Umbilical cord (tissue), 2 donors: ENCODE data around the gene PAK3. TPM values are rescaled to one million over a fixed set of nuclear protein-coding genes. Genes with fewer than 3 reads are reported as not detected.

ENCODE experiments used
- DNase-seq: peaks from one replicate; pipeline ENCODE4 v3.0.0-alpha.2; 2015; ENCODE audit warnings: low spot score
- total RNA-seq: library from RNA; depleted of rRNA; stranded (reverse); fragments of >200 nt; gene quantifications from one replicate; pipeline ENCODE4 v1.2.3, GENCODE V29; 2014; ENCODE audit warnings: low replicate concordance; ENCODE audit not compliant: insufficient read depth

PAK3 gene
- total RNA-seq = 7.7 TPM

DNA sequence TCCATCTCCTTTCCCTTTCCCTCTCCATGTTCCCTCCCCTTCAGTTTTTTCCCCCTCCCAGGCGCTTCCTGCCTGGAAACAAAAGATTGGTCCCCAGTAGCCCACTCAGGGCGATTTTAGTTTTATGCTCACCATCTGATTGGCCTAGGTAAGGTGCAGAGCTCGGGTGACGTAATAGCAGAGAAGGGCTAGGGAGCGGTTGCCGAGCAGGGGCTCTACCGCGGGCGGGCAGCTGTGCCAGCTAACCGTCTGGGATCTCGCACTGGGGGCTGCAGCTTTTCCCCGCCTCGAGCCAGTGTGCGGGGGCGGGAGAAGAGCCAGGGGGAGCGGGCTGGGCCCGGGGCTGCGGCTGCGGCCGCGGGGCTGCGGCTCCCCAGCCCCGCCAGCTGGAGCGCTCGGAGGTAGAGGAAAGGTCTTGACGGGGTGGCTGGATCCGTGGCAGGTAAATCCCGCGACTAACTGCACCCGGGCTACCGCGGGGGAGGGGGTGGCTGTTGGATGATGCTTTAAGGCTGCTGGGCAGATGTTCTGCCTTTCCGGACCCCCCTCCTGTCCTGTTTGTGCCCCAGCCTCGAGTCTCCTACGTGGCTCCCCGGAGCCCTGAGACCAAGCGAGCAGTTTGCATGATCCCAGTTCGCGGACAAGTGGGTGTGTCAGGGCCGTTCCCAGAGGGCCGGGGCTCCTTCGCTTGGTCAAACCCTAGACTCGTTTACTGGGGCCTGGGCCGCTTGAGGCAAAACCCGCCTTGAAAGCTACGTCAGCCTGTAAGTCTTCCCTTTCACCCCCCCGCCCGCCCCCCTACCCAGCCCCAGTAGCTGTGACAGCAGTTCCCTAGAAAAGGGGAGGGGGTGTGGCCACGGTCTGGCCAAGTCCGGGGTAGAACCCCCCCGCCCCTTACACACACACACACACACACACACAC, at the start of gene PAK3:
TSS of gene PAK3 (plus strand) at position 218 of the 922 bp plus-strand sequence. CDS start 26,913 bp downstream, outside the sequence.
- DNase-seq = peak; percentile 28

DNA sequence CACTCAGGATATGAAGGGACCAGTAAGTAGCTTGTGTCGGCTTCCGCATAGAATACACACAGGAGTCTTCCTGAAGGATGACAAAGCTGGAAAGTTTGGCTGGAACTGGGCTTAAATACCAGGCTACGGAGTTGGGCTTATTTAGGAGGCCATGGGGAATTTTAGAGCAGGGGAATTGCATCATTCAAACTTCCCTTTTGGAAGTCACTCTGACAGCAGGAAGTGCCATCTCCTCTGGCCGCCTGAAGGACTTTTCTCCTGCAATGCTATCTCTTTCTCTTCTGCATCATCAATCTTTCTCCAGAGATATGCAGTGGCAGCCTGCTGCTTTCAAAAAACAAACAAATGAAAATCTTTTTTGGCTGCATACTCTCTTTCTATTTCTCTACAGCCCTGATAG, 48.4 kb upstream of the PAK3 start:
- no peak for DNase-seq

DNA sequence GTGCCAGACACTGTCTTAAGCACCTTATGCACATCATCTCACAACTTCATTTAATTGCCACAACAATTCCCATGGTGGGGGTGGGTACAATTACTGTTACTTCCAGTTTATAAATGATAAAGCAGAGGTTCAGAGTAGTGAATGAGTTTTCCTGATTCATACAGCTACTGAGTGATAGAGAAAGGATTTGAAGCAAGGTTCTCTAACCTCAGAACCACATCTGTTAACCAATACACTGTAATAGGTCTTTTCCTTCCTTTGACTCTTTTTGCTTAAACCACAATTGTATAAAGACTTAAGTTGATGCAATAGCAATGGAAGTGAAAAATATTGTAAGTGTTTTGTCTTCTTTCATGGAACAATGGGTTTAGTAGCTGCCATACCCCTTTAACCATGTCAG, 43.5 kb upstream of the PAK3 start:
- DNase-seq = no peak

DNA sequence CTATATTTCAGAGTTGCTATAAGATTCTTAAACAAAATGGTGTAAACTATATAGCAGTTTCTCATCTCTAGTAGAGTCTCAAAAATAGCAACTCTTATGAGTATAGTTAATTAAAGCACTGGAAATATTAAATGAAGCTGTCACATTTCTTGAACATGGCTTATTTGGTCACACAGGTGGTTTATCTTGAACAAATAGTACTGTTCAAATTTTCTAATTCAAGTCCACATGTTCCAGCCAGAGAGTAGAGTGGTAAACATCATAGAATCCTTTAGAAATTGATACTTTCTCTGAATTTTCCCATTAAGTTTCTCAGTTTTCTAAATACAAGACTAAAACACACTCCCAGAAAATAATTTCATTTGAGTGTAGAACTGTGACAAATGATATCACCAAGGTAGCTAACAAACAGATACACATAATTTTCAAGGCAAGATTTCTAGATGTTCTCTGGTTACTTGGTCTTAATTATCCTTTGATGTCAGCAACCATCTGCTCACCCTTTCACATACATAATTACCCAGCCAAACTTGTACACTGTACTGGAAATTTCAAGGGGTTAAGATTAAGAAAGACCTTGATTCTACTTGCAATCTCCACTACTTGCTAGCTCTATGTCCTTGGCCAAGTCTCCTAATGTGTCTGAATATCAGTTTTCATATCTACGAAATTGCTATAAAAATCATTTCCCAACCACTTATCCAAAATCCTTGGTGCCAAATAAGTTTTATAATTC, 24.3 kb upstream of the PAK3 start:
- DNase-seq = no peak

DNA sequence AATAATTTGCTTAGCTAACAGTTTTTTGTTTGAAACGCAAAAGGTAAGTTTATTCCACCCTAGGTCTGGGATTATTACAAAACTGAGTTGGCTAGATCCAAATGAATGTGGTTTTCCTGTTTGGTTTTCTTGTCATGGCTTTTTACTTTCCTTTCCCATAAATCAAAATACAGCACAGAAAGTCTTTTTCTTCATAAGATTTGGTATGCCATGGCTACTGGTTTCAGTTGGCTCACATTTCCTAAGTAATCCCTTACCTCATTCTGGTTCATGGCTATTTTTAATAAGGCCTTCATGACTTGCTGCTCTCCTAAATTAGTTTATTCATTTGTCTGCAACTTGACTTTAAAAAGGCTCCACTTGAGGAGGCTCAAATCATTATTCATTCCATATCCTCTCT, 12.9 kb upstream of the PAK3 start:
- DNase-seq = no peak

DNA sequence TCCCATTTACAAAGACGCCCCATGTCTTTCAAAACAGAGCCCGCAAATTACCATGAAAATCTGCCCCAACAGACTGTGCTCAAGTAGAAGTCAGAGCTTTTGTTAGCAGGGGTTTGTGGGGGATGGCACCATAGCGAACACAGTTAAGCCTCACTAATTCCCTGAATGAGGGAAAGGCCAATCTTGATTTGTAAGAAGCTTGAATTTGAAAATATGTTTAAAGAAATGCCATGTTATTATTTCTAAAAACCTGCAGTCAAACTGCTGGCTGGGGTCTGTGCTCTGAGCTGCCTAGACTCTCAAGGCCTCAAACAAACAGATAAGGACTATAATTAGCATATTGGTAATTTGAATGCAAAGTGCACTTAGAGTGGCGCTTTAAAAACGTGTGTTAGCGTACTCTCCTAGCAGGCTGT, 9.4 kb upstream of the PAK3 start:
- DNase-seq = no peak

DNA sequence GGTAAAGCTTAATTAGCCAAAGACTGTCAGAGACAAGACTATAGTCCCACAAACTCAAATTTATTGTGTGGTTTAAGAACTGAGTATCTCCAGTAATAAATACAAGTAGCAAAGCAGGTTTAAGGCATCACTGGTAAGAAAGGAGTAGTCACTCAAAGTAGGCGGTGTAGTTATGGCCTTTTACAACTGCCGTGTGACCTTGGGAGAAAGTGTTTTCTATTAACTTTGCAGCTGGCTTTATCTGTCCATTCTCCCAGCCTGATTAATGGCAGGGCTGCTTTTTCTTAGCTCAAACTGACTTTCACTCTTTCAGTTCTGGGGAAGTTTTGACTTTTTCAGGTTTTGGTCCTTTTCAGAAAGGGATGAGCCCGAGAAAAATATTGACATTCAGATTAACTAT, 7.4 kb upstream of the PAK3 start:
- DNase-seq = no peak

DNA sequence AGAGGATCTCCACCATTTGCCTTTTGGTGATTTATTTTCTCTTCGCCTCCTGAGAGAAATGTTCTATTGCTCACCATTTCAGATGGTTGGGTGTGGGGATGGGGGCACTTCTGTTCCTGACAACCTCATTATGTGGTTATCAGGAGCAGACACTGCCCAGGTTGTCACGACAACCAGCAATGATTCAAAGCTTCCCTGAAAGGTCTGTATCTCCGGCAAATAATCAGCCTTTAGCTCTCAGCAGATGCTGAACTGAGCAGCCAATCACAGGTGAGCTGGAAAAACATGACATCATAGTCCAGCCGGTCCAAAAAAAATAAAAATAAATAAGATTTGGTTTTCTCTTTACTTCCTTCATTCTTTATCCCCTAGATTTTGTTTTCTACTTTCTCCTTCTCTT, 5.5 kb upstream of the PAK3 start:
- no peak for DNase-seq

DNA sequence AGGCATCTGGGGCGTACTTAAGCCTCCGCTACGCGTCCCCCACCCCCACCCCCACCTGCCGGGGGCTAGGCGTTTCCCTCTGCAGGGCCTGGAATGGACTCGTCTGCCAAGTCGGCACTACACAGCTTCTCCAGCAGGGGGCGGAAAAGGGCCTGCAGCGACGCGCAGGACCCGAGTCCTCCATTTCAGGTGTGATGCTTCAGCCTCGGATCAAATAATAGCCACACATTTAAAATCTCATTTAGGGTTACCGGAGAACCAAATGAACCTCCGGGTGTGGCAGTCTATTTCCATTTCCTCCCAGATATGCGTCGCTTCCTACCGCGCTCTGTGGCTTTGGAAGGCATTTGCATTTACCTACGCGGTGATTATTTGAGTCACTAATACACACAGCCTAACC, 2.9 kb downstream of the PAK3 start:
- no peak for DNase-seq

DNA sequence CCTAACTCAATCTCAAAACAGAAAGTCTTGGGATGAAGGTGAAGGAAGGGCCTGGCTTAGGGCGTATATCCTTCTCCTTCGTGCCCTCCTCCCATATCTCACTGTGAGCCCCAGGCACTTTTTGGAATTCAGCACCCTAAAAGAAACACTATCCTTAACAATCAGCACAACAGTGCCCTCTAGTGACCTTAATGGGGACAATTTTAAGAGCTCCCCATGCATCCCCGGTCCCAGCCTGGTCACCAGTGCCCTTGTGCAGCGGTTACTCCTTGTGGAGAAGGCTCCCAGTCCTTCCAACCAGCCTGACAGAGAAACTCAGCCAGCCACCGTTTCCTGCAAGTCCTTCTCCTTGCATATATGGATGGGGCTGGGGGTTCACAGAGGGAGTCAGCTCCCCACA, 4.2 kb downstream of the PAK3 start:
- DNase-seq = no peak

DNA sequence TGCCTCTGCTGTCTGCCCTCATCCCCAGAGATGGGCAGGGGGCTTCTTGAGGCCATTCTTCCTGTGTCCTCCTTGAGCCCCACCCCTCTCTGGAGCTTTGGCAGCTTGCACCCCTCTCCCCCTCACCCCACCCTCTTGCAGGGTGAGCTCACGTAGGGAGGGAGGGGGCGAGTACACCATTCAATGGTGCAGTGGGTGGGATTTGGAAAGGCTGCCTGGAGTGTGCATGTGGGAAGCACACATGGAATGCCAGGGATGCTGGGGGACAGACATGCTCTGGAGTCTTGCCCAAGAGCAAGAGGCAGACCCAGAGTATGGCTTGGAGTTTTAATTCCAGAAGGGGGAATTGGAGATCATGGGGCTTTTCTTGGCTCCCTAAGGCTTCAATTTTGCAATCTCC, 5.6 kb downstream of the PAK3 start:
- DNase-seq = no peak

DNA sequence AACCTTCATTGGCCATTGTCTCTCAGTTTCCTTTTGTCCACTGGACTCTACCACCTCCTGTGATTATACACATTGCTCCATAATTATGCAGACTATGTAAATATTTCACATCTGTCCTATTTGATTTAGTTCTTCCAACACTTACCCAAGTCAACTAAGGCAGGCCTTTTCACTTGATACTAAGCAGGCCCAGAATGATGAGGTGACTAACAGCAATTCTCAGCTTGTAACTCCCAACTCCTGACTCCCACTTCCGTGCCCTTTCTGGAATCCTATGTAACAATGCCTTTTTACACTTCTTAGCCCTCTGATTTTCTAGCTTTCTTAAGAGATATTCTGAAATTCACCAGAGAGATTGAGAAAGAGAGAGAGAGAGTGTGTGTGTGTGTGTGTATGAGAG, 6.6 kb downstream of the PAK3 start:
- DNase-seq = no peak

DNA sequence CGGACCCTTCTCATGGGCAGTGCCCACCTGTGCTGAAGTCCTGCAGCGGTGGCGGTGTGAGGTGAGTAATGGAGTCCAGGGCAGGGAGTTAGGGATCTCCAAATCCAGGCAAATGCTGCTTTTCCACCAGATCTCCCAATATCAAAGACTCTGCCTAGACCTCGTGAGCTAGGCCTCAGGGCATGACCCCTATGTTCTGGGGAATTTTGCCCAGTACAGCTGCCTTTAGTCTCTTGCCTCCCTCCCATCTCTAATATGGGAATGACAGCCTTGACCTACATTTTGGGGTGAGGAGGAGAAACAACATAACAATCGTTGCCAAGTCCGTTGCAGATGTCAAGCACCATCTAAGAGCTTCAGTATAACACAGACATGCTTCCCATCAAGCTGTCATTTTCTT, 7.3 kb downstream of the PAK3 start:
- DNase-seq = no peak

DNA sequence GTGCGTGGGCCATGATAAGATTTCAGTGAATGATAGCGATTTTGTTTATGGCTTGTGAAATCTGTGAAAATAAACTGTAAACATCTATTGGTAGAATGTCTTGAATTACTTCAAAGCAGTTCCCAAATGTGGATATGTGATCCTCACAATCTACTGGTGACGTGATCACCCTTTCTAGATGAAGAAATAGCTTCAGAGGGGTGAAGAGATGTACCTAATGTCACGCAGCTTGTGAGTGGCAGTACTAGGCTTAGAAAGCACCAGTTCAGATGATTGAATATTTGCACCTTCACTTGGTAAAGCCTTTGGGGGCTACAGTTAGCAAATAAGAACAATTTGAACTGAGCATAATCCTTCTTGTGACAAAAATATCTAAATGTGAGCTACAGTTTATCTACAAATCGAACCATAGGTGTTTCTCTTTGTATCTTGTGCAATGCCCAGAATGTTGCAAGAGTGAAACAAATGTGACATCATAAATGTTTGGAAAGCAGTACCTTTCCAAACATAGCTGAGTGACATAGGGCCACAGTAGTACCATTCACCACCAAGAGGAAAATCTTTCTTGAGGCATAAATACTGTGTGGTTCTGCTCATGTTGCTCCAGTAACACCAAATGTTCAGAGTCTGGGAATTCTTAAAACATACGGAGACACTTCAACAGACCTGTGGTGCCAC, 14.2 kb downstream of the PAK3 start:
- no peak for DNase-seq

DNA sequence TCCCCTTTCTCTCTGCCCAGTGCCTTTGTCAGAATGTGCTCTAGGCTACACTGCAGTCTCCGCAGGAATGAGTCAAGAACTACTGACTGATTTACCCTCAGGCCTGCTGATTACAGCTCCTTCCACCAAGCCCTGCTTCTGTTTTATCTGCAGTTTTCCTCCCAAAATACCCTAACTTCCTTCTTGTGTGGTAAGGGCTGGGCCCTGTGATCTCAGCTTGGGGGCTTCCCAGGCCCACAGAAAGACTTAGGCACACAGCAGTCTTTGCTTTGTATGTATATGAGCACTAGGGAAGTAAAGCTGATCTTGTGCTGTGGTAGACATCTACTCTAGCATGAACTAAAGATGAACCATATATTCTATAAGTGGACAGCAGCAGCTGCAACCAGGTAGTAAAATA, 18.8 kb downstream of the PAK3 start:
- DNase-seq = no peak

DNA sequence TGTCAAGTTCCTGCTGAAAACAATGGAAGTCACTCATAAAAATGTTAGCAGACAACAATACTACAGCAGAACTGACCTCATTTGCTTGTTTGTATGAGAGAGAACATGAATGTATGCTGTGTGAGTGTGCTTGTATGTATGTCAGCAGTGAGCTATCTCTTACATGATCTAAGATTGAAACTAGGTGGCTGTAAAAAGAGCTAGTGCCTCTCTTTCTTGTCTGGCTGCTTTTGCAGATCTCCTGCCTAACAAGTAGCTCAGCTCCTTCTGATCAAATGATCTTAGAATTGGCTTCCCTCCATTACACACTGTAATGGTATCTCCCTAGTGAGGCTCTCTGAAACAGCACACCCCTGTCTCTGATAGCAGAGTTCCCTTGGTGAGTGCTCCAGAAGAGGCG, 20.7 kb downstream of the PAK3 start:
- no peak for DNase-seq

DNA sequence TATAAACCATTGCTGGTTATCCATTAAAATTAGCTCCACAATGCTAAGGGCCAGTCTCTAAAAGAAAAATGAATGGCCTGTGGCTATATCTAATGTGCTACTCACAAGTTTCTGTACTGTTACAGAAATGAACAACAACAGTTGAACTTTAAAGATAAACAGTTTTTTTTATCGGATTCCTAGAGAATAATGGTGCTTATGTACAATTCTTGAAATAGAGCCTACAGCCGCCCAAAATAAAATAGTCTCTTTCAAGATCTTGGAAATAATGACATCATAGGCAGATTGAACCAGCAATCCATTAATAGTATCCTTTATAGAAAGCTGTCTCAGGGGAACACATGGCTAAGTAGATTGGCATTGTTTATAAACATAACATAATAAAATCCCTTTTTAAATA, 23.4 kb downstream of the PAK3 start:
- DNase-seq = no peak

DNA sequence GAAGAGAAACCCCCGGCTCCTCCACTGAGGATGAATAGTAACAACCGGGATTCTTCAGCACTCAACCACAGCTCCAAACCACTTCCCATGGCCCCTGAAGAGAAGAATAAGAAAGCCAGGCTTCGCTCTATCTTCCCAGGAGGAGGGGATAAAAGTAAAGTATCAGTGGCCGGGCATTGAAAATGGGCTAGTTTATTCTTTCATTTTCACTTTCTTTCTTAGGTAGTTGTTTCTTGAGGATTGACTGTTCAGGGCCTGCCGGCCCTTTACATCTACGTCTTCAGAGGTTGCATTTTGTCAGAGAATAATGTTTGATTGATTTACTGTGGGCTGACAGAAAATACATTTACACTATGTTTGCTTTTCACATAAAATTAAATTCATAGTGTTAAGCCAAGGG, 27.1 kb downstream of the PAK3 start:
- DNase-seq = no peak

DNA sequence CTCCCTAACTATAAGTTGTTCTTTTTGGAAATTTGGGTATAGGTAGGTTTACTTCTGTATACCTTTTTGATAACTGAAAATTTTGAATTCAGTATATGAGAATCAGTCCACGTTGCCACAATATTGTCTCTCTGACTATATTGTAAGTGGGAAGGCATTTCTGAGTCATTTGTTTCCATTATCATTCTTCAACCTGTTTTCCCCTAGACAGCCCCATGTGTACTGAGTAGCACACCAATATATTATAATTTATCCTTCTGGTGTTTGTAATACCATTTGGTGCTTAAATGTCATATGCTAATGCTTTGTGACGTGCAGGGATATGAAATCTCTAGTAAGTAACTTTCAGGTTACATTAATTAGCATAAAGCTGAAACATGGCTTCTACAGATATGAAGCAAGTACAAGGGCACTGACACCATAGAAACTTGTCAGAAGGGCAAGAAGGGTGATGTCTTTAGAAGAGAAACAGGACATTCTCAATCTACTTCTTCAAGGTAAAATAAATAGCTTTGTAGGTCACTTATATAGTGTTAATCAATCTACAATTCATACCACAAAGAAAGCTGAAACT, 27.7 kb downstream of the PAK3 start:
- no peak for DNase-seq

DNA sequence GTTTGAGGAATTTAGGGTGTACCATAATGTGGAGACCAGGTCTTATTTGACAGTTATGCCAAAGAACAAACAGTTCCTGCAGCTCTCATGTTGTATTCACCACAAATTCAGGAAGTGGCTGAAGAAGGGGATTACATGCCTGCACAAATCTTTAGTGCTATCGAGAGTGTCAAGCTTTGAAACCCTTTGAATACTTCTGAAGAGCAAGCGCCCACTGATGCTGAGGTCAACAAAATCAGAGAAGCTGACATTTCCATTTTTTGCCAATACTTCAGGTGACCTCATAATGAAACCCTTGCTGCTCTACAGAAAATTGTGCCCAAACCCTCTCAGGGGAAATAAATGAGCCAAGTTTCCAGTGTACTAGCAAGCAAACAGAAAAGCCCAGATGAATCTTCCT, 28.4 kb downstream of the PAK3 start:
- no peak for DNase-seq

DNA sequence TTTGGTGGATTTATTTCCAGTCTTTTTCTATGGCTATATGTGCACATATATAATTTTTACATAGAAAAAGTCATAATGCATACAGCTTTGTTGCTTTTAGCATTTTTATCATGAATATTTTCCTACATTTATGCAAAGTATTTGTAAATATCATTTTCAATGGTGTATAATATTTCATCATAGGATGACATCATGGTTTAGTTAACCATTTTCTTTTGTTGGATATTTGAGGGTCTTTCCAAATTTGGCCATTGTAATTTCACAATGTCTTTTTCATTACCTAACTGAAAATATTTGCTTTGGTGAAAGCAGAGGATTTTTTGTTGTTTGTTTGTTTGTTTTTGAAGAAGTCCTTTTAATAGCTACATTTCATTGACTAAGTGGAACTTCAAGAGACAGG, 31.0 kb downstream of the PAK3 start:
- DNase-seq = no peak

DNA sequence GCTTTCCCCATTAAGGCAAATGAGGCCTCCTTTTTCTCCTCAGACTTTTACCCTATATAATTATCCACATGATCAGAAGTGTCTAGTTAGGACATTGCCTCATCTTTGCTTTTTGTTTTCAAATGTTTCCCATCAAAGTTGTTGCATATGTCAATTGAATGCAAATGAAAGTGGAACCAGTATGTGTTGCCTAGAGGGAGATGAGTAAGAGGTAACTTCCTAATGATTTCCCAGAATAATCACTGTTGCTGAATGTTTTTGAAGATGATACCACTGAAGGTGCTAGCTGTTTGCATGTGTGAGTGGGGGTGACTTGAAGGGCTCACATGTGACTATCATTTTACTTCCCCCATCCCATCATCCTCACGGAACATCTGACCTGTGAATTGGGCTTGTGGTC, 33.9 kb downstream of the PAK3 start:
- DNase-seq = no peak
